Activated CD8-positive, alpha-beta memory T cell treated with anti-CD3 and anti-CD28 coated beads, Interleukin-2, amount 50 U/mL, for 24 hours (primary cell): Measurements from ENCODE around the gene ARHGAP12.

Experiments used
- DNase-seq: peaks from one replicate; pipeline ENCODE4 v3.0.0-alpha.2; 2020; ENCODE audit errors: extremely low read depth

Gene ARHGAP12

GRCh38 chr10:31949266-31949665 lies 20.6 kb upstream of the ARHGAP12 start:
- no peak for DNase-seq

- DNase-seq: no peak
These were observed 19.4 kb upstream of the ARHGAP12 start for GRCh38 chr10:31948021-31948420.

GRCh38 chr10:31947144-31947926 lies 18.7 kb upstream of the ARHGAP12 start:
- no peak for DNase-seq

GRCh38 chr10:31945392-31945791 lies 16.8 kb upstream of the ARHGAP12 start:
- DNase-seq: no peak

- DNase-seq: no peak
These were observed 15.4 kb upstream of the ARHGAP12 start for GRCh38 chr10:31944071-31944433.

GRCh38 chr10:31942892-31943291 lies 14.3 kb upstream of the ARHGAP12 start:
- no peak for DNase-seq

GRCh38 chr10:31942435-31942834 lies 13.8 kb upstream of the ARHGAP12 start:
- DNase-seq: no peak

GRCh38 chr10:31940839-31941653 lies 12.4 kb upstream of the ARHGAP12 start:
- DNase-seq: no peak

GRCh38 chr10:31939797-31940708 lies 11.4 kb upstream of the ARHGAP12 start:
- DNase-seq: no peak

- DNase-seq: no peak
These were observed 8.7 kb upstream of the ARHGAP12 start for GRCh38 chr10:31937371-31937770.

- no peak for DNase-seq
These were observed 8.3 kb upstream of the ARHGAP12 start for GRCh38 chr10:31936933-31937332.

GRCh38 chr10:31936086-31936485 lies 7.5 kb upstream of the ARHGAP12 start:
- no peak for DNase-seq

- no peak for DNase-seq
These were observed 7.0 kb upstream of the ARHGAP12 start for GRCh38 chr10:31935678-31936077.

GRCh38 chr10:31932838-31933237 lies 4.2 kb upstream of the ARHGAP12 start:
- DNase-seq: no peak

GRCh38 chr10:31930856-31931255 lies 2.2 kb upstream of the ARHGAP12 start:
- DNase-seq: no peak

GRCh38 chr10:31930023-31930751 lies 1.6 kb upstream of the ARHGAP12 start:
- DNase-seq: no peak

GRCh38 chr10:31929261-31930022 lies 811 bp upstream of the ARHGAP12 start:
- no peak for DNase-seq

- no peak for DNase-seq
These were observed 615 bp downstream of the ARHGAP12 start for GRCh38 chr10:31927884-31928548.

GRCh38 chr10:31927565-31927883 lies 1.1 kb downstream of the ARHGAP12 start:
- no peak for DNase-seq
